K562 (cell line): ENCODE measurements around the gene KIF23. TPM values are rescaled to one million over a fixed set of nuclear protein-coding genes. Genes with fewer than 3 reads are reported as not detected.
A peak's percentile ranks its signal among the peaks of the same experiment; 100 is the strongest.

Experiments
- BCLAF1 ChIP-seq, 2 experiments: fragments of 450-650 bp in 1 of 2; IDR thresholded peaks; 2 replicates each; pipeline ENCODE4 v1.6.1; 2011 to 2017; ENCODE audit warnings: low read depth in 2 of 2, antibody characterized with exemption in 1 of 2, borderline replicate concordance in 1 of 2, low read length in 1 of 2, mild to moderate bottlenecking in 1 of 2, mixed read lengths in 1 of 2; ENCODE audit not compliant: control insufficient read depth in 1 of 2
- CBFA2T3 ChIP-seq: fragments of 450-650 bp; IDR thresholded peaks from 2 replicates; pipeline ENCODE4 v1.6.1; 2017
- CGGBP1 ChIP-seq: fragments of 250-450 bp; sonication (Bioruptor Pico); IDR thresholded peaks from 2 replicates; pipeline ENCODE4 v1.9.0; 2021; ENCODE audit warnings: mild to moderate bottlenecking
- CTCF ChIP-seq, 3 experiments: IDR thresholded peaks in 2 of 3; conservative IDR thresholded peaks in 1 of 3; 2 replicates each; pipeline ENCODE4 v1.5.1; 2011 to 2012; ENCODE audit warnings: low read length in 3 of 3, mild to moderate bottlenecking in 3 of 3, control low read depth in 2 of 3, improper control_type of control experiment in 1 of 3, inconsistent platforms in 1 of 3, low read depth in 1 of 3, mixed read lengths in 1 of 3, moderate library complexity in 1 of 3; ENCODE audit not compliant: insufficient read depth in 2 of 3
- CTCFL ChIP-seq: IDR thresholded peaks from 2 replicates; pipeline ENCODE4 v1.6.1; 2011; ENCODE audit warnings: borderline replicate concordance, low read depth, mild to moderate bottlenecking, moderate library complexity, low read length; ENCODE audit not compliant: insufficient read depth, poor library complexity, severe bottlenecking
- HNRNPH1 ChIP-seq: fragments of 200-400 bp; formaldehyde crosslinking; optimal IDR thresholded peaks from 2 replicates; pipeline ENCODE3; 2017; ENCODE audit warnings: low read depth, mild to moderate bottlenecking, low read length, moderate library complexity
- HNRNPLL ChIP-seq: fragments of 200-400 bp; formaldehyde crosslinking; IDR thresholded peaks from 2 replicates; pipeline ENCODE4 v1.6.1; 2017; ENCODE audit warnings: low read length, low read depth, mild to moderate bottlenecking; ENCODE audit not compliant: poor library complexity, severe bottlenecking
- NCOA4 ChIP-seq: fragments of 450-650 bp; IDR thresholded peaks from 2 replicates; pipeline ENCODE4 v1.6.1; 2018; ENCODE audit warnings: mild to moderate bottlenecking; ENCODE audit not compliant: partially characterized antibody
- PHB ChIP-seq: fragments of 250-450 bp; sonication (Bioruptor Pico); IDR thresholded peaks from 2 replicates; pipeline ENCODE4 v1.5.0; 2021
- PTTG1 ChIP-seq: fragments of 450-650 bp; IDR thresholded peaks from 2 replicates; pipeline ENCODE4 v1.6.1; 2016; ENCODE audit warnings: low read depth, mild to moderate bottlenecking, missing genetic modification characterization, missing compliant biosample characterization
- RCOR1 ChIP-seq, 2 experiments: IDR thresholded peaks; 2 replicates each; pipeline ENCODE4 v1.6.1; 2012; ENCODE audit warnings: low read depth in 2 of 2, low read length in 2 of 2, borderline replicate concordance in 1 of 2, improper control_type of control experiment in 1 of 2
- SIN3B ChIP-seq: fragments of 450-650 bp; IDR thresholded peaks from 2 replicates; pipeline ENCODE4 v1.6.1; 2017; ENCODE audit warnings: low read depth, mild to moderate bottlenecking, moderate library complexity
- TAF15 ChIP-seq: fragments of 200-400 bp; formaldehyde crosslinking; IDR thresholded peaks from 2 replicates; pipeline ENCODE4 v1.6.1; 2017; ENCODE audit warnings: mild to moderate bottlenecking, low read depth, low read length, moderate library complexity
- TEAD4 ChIP-seq, 2 experiments: sonication (generic) in 1 of 2; formaldehyde crosslinking in 1 of 2; IDR thresholded peaks; 2 replicates each; pipeline versions ENCODE4 v1.6.1 to v1.8.0; 2012 to 2022; ENCODE audit warnings: borderline replicate concordance in 1 of 2, inconsistent platforms in 1 of 2, low read length in 1 of 2, mild to moderate bottlenecking in 1 of 2, missing genetic modification reagents in 1 of 2
- ZBTB17 ChIP-seq: fragments of 450-650 bp; formaldehyde crosslinking; IDR thresholded peaks from 2 replicates; pipeline ENCODE4 v1.4.0; 2020; ENCODE audit warnings: mild to moderate bottlenecking
- ZC3H4 ChIP-seq: sonication (generic); formaldehyde crosslinking; IDR thresholded peaks from 2 replicates; pipeline ENCODE4 v1.9.0; 2021; ENCODE audit warnings: missing genetic modification reagents, borderline replicate concordance
- ZNF24 ChIP-seq: fragments of 450-650 bp; IDR thresholded peaks from 2 replicates; pipeline ENCODE4 v1.6.1; 2016
- ZNF75A ChIP-seq: fragments of 450-650 bp; formaldehyde crosslinking; IDR thresholded peaks from 2 replicates; pipeline ENCODE4 v1.4.0; 2020; ENCODE audit warnings: mild to moderate bottlenecking
- ZNF830 ChIP-seq: fragments of 250-450 bp; sonication (Bioruptor Pico); IDR thresholded peaks from 2 replicates; pipeline ENCODE4 v1.5.0; 2021; ENCODE audit warnings: mild to moderate bottlenecking
- polyA plus RNA-seq, 8 experiments: library from polyadenylated mRNA; depleted of rRNA in 4 of 8; stranded (reverse) in 5 of 8; unstranded in 3 of 8; fragments of >200 nt; fragmentation: Nextera tagmentation in 2 of 8; fragmentation: Illumina TruSeq in 1 of 8; extraction: Ambion mirVana in 2 of 8; extraction: Trizol in 1 of 8; gene quantifications; 2 replicates each; pipeline versions ENCODE4 v1.2.1 to v1.2.3, GENCODE V29; 2011 to 2014; ENCODE audit warnings: inconsistent platforms in 1 of 8, missing spikeins in 1 of 8
- total RNA-seq, 7 experiments: library from RNA; depleted of rRNA in 6 of 7; stranded (reverse); fragments of >200 nt in 6 of 7; fragmentation: Illumina TruSeq in 2 of 7; extraction: Trizol in 2 of 7; gene quantifications; 2 replicates each; pipeline versions ENCODE4 v1.2.1 to v1.2.3, GENCODE V29; 2011 to 2021; ENCODE audit warnings: low replicate concordance in 1 of 7

Gene KIF23
- total and polyA plus RNA-seq, 9 of the 15 experiments (the other 6 are each of a cell fraction or from before 2014, with no cell fraction given): 29.4 to 58.2 (median 41.9) TPM

GRCh38 chr15:69468241-69469121 is 54.3 kb downstream of the KIF23 start (continued):
- TF ChIP-seq BCLAF1 (IDR thresholded peaks at IDR 0.05; ENCODE audit: borderline replicate concordance in 1 of 2, control insufficient read depth in 1 of 2, low read depth in 2 of 2, low read length in 1 of 2) (no peak), PTTG1 (tag) (0 out of 2 replicates have a peak, but pooled peaks have one; percentile 22), HNRNPH1 (no peak), ZC3H4 (CRISPR knock-in tag) (no peak), TAF15 (no peak), ZNF75A (CRISPR knock-in tag) (no peak), PHB (CRISPR knock-in tag) (no peak), RCOR1 (IDR thresholded peaks at IDR 0.05; ENCODE audit: borderline replicate concordance in 1 of 2, low read depth in 2 of 2, low read length in 2 of 2) (0 out of 4 replicates have a peak, but pooled peaks of 1 of the 2 experiments have one; percentile 21), ZBTB17 (CRISPR knock-in tag) (no peak), ZNF24 (peak; percentile 67), TEAD4 (IDR thresholded peaks at IDR 0.05; ENCODE audit: low read length) (peak; percentile 51; the same call in 1 of the 2 replicates), TEAD4 (CRISPR knock-in tag; IDR thresholded peaks at IDR 0.05; ENCODE audit: borderline replicate concordance) (no peak), CBFA2T3 (peak; percentile 64), SIN3B (no peak), CTCFL (no peak), CTCF (IDR thresholded peaks at IDR 0.05 in 2 of 3, conservative IDR thresholded peaks at IDR 0.05 in 1 of 3; ENCODE audit: insufficient read depth in 2 of 3, low read depth in 1 of 3, low read length in 3 of 3) (no peak), NCOA4 (no peak), HNRNPLL (no peak), CGGBP1 (CRISPR knock-in tag) (no peak), ZNF830 (CRISPR knock-in tag) (no peak)
